Tibial nerve (tissue), 4 donors: ENCODE results near the gene TBC1D5. TPM values are rescaled to one million over a fixed set of nuclear protein-coding genes. Genes with fewer than 3 reads are reported as not detected.

ENCODE experiments used
- DNase-seq, 2 donors: peaks; one replicate each; pipeline ENCODE4 v3.0.0-alpha.2; 2019; ENCODE audit warnings: low spot score in 2 of 2
- H3K27ac ChIP-seq, 4 donors: fragments of 200-600 bp; sonication (generic) in 3 of 4; one replicate each; pipeline ENCODE4 v1.5.1; 2017 to 2019; ENCODE audit warnings: mild to moderate bottlenecking in 1 of 4
- H3K27me3 ChIP-seq, 2 donors: fragments of 200-600 bp; sonication (generic) in 1 of 2; one replicate each; pipeline versions ENCODE4 v1.5.1 to v1.6.0; 2017 to 2019
- H3K36me3 ChIP-seq, 3 donors: fragments of 200-600 bp; sonication (generic); one replicate each; pipeline ENCODE4 v1.5.1; 2018 to 2019
- H3K4me1 ChIP-seq, 4 donors: fragments of 200-600 bp; sonication (generic) in 3 of 4; one replicate each; pipeline ENCODE4 v1.5.1; 2017 to 2019
- H3K4me3 ChIP-seq, 4 donors: fragments of 200-600 bp; sonication (generic) in 3 of 4; one replicate each; pipeline ENCODE4 v1.5.1; 2017 to 2019; ENCODE audit warnings: mild to moderate bottlenecking in 1 of 4, moderate library complexity in 1 of 4
- H3K9me3 ChIP-seq, 4 donors: fragments of 200-600 bp; sonication (generic) in 3 of 4; one replicate each; pipeline ENCODE4 v1.5.1; 2017 to 2019
- CTCF ChIP-seq, 5 experiments: fragments of 200-600 bp in 3 of 5; fragments of 450-650 bp in 2 of 5; sonication (generic) in 3 of 5; IDR thresholded peaks; one replicate each; pipeline ENCODE4 v1.5.1; 2016 to 2019; ENCODE audit warnings: antibody characterized with exemption in 5 of 5, mild to moderate bottlenecking in 3 of 5, moderate library complexity in 2 of 5
- EP300 ChIP-seq, 2 donors: sonication (generic); formaldehyde crosslinking; IDR thresholded peaks; one replicate each; pipeline ENCODE4 v1.6.1; 2017; ENCODE audit warnings: antibody characterized with exemption in 2 of 2, mild to moderate bottlenecking in 1 of 2
- POLR2A ChIP-seq, 2 donors: fragments of 450-650 bp; IDR thresholded peaks; one replicate each; pipeline ENCODE4 v1.6.1; 2017; ENCODE audit warnings: antibody characterized with exemption in 2 of 2, mild to moderate bottlenecking in 2 of 2, moderate library complexity in 2 of 2
- WGBS, 2 donors: methylation state at CpG; one replicate each; pipeline ENCODE4 v1.1.5; 2018; 5-methylcytosine and 5-hydroxymethylcytosine counted together
- total RNA-seq, 4 donors: library from RNA; depleted of rRNA; stranded (reverse); fragments of >200 nt; gene quantifications; one replicate each; pipeline ENCODE4 v1.1.0, GENCODE V29; 2016

TBC1D5 gene
- total RNA-seq, 4 donors from 2014 or later = 55.2 to 128 (median 79.4) TPM

GRCh38 chr3:17372362-17373210 lies 369.8 kb downstream of the TBC1D5 start:
- H3K4me3 ChIP-seq = no peak overlapping the region
- no peak overlapping the region for H3K27ac ChIP-seq
- 44 to 56% methylated on average over 4 of the region's 4 CpGs for WGBS, 2 donors

GRCh38 chr3:17369973-17370372 lies 372.5 kb downstream of the TBC1D5 start:
- Histone ChIP-seq H3K36me3 (peaks cover 0 to 19% (median 0%) of the 10 kb centered on the region in 3 donors), H3K27me3 (no peaks in the 10 kb centered on the region), H3K9me3 (no peaks in the 10 kb centered on the region), H3K27ac (no peak overlapping the region), H3K4me3 (no peak overlapping the region), H3K4me1 (peaks cover 0 to 7% (median 0%) of the 10 kb centered on the region in 4 donors)
- 86 to 96% methylated on average over 2 of the region's 2 CpGs for WGBS, 2 donors
- no peak for TF ChIP-seq EP300 (IDR thresholded peaks at IDR 0.05)
- no peak for DNase-seq

More at GRCh38 chr3:17372362-17373210, 369.8 kb downstream of the TBC1D5 start:
- DNase-seq = no peak
- H3K27me3 ChIP-seq = no peaks in the 10 kb centered on the region
- H3K36me3 ChIP-seq = peaks cover 0 to 19% (median 0%) of the 10 kb centered on the region in 3 donors
- no peaks in the 10 kb centered on the region for H3K9me3 ChIP-seq
- H3K4me1 ChIP-seq = peaks cover 0 to 7% (median 0%) of the 10 kb centered on the region in 4 donors
- TF ChIP-seq POLR2A (IDR thresholded peaks at IDR 0.05) (no peak), CTCF (IDR thresholded peaks at IDR 0.05) (no peak), EP300 (IDR thresholded peaks at IDR 0.05) (no peak)

- H3K4me3 ChIP-seq = no peak overlapping the region
- 93 to 100% methylated on average over 1 of the region's 1 CpG for WGBS, 2 donors
- TF ChIP-seq POLR2A (IDR thresholded peaks at IDR 0.05) (no peak), EP300 (IDR thresholded peaks at IDR 0.05) (no peak), CTCF (IDR thresholded peaks at IDR 0.05) (no peak)
- H3K36me3 ChIP-seq = peaks cover 0 to 19% (median 0%) of the 10 kb centered on the region in 3 donors
- DNase-seq = no peak
- H3K27ac ChIP-seq = no peak overlapping the region
- no peaks in the 10 kb centered on the region for H3K4me1 ChIP-seq
- H3K27me3 ChIP-seq = no peaks in the 10 kb centered on the region
- H3K9me3 ChIP-seq = no peaks in the 10 kb centered on the region
Measured at GRCh38 chr3:17367171-17367570, 375.3 kb downstream of the TBC1D5 start.

- no peak for TF ChIP-seq CTCF (IDR thresholded peaks at IDR 0.05)
- no peak for TF ChIP-seq EP300 (IDR thresholded peaks at IDR 0.05)
- TF ChIP-seq POLR2A (IDR thresholded peaks at IDR 0.05) = no peak
- Histone ChIP-seq H3K27me3 (no peaks in the 10 kb centered on the region), H3K9me3 (no peaks in the 10 kb centered on the region), H3K4me1 (no peaks in the 10 kb centered on the region), H3K27ac (no peak overlapping the region), H3K36me3 (no peaks in the 10 kb centered on the region), H3K4me3 (no peak overlapping the region)
- WGBS, 2 donors = 76 to 79% methylated on average over 3 of the region's 3 CpGs
- no peak for DNase-seq
Measured at GRCh38 chr3:17360991-17361390, 381.4 kb downstream of the TBC1D5 start.

- Histone ChIP-seq H3K4me1 (no peaks in the 10 kb centered on the region), H3K27me3 (no peaks in the 10 kb centered on the region), H3K4me3 (no peak overlapping the region), H3K9me3 (no peaks in the 10 kb centered on the region), H3K36me3 (no peaks in the 10 kb centered on the region), H3K27ac (no peak overlapping the region)
- WGBS, 2 donors = 80 to 94% methylated on average over 1 of the region's 1 CpG
- no peak for DNase-seq
- TF ChIP-seq EP300 (IDR thresholded peaks at IDR 0.05) (no peak), CTCF (IDR thresholded peaks at IDR 0.05) (no peak), POLR2A (IDR thresholded peaks at IDR 0.05) (no peak)
Measured at GRCh38 chr3:17359911-17360310, 382.5 kb downstream of the TBC1D5 start.
